Camera-type eye (tissue), 1 donor: ENCODE data around the gene FLOT2. TPM values are rescaled to one million over a fixed set of nuclear protein-coding genes. Genes with fewer than 3 reads are reported as not detected.

Source experiments
- total RNA-seq: library from RNA; depleted of rRNA; stranded (reverse); fragments of >200 nt; gene quantifications from one replicate; pipeline ENCODE4 v1.2.3, GENCODE V29; 2014

FLOT2 gene
- total RNA-seq = 47.6 TPM

DNA sequence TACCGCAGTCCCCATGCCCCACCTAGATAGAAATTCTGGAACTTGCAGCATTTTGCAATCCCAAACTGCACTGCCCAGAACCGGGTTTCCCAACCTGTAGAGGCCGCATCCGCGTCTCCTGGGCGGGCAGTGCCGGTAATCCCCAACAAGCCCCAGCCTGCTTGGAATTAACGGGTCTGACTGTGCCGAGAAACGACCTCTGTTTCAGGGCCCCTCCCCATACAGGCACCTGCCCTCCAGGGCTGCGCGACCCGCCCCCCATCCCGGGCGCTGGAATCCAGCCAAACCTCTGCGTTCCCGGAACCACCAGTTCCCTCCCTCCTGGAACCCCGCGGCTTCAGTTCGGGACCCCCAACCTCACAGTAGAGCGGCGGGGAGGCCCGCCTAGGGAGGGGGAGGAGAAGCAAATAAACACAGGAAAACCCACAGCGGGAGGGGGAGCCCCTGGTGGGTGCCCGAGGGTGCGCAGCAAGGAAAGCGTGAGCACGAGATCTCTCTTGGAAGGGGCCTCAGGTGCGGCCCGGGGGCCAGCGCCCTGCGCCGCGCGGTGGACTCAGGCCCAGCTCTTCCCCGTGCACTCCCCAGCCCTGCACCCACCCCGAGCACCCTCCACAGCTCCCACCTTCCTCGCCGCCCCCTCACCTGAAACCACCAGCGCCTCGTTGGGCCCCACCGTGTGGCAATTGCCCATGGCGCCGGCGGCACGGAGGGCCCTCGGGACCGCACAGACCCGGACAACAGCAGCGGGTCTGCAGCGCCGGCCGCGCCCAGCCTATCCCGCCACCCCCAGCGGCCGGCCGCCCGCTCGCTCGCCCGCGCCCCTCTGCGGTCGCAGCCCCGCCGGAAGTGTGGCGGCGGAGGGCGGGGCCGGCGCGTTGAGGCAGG lies at the start of gene FLOT2:
Gene FLOT2 (minus strand): TSS at position 850 of the 885 bp plus-strand sequence. CDS start 159 bp downstream, at position 691.

DNA sequence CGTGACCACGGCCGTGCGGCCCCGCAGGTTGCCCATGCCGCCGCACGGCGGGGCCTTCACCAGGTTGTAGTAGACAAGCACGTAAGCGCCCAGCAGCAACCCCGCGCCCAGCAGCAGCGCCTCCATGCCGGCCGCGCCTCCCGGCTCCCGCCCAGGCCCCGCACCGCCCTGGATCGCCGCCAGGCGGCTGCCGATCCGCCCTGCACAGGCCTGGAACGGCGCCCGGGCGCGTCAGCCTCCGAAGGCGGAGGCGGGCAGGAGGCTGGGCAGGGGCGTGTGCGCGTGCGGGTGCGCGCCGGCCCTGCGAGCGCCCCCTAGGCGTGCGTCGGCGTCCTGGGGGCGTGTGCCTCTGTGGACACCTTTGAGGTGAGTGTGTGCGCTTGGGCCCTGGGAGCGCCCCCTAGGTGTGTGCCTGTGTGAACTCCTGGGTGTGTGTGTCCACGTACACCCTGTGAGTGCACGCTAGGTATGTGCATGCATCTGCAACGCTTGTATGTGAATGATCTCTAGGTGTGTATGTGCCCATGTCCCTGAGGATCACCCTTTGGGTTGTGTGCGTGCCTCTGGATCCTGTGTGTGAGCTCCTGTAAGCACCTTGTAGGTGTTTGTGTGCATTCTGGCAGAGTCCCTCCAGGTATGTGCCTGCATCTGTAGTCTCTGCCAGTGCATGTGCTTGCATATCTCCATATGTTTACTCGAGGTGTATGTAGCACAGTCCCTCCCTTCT lies 5.4 kb upstream of the FLOT2 start, which contains the start of gene DHRS13:
Gene DHRS13 (minus strand): TSS at position 261 of the 727 bp plus-strand sequence. CDS start 135 bp downstream, at position 126.

DNA sequence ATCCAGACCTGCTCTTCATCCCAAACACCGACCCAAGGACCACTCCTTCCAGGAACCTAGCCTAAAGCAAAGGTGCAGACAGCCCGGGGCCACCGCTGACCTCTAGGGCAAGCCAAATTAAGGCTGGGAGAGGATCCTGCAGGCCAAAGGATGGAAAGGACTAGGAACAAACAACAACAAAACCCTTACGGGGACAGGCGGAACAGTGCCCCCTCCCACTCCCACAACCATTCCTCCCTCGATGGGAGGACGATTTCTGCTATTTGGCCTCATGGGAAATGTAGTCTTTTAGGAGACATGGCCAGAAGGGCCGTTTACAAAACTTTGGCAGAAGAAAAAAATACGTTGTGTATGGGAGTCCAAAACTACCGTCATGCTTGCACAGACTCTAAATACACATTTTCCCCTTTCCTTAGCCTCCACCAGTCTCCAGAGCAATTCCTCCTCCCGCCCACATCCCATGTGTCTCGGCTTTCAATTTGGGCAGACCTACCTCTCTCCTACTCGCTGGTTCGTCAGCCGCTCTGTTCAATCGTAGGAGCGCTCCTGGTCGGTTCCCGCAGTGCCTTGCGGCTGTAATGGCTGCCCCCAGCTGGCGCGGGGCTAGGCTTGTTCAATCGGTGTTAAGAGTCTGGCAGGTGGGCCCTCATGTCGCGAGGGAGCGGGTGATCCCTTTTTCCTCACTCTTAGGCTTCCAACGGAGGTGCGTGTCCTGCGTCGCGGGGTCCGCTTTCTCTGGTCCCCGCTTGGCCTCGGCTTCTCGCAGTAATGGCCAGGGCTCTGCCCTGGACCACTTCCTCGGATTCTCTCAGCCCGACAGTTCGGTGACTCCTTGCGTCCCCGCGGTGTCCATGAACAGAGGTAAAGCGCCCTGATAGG lies 42.8 kb downstream of the FLOT2 start, which contains the start of gene ERAL1:
Gene ERAL1 (plus strand): TSS at position 560 of the 879 bp plus-strand sequence. CDS start 19 bp downstream, at position 579.

GRCh38 chr17:28842282-28843012 lies 55.1 kb downstream of the FLOT2 start, which contains the start of gene FAM222B:
Gene FAM222B, minus strand, starts transcription at chr17:28842790. Its CDS starts 76,123 bp downstream, at chr17:28766667.

Other genes with a start within 250 kb of the FLOT2 start
- 55.7 TPM for gene SDF2, start 235.8 kb downstream of the FLOT2 start, total RNA-seq
- gene SUPT6H, start 235.5 kb downstream of the FLOT2 start, total RNA-seq = 80.0 TPM
- 5.4 TPM for gene PROCA1, start 185.8 kb downstream of the FLOT2 start, total RNA-seq
- 53.9 TPM for gene RAB34, start 179.9 kb downstream of the FLOT2 start, total RNA-seq
- gene RPL23A, start 177.7 kb downstream of the FLOT2 start, total RNA-seq = 234 TPM
- gene TLCD1, start 171.5 kb downstream of the FLOT2 start, total RNA-seq = 1.1 TPM
- 3.1 TPM for gene NEK8, start 168.9 kb downstream of the FLOT2 start, total RNA-seq
- gene TRAF4, start 153.7 kb downstream of the FLOT2 start, total RNA-seq = 28.9 TPM
- gene FAM222B, start 54.9 kb downstream of the FLOT2 start, total RNA-seq = 17.9 TPM
- 32.9 TPM for gene ERAL1, start 42.7 kb downstream of the FLOT2 start, total RNA-seq
- gene DHRS13, start 5.3 kb upstream of the FLOT2 start, total RNA-seq = 23.8 TPM
- 50.6 TPM for gene PHF12, start 53.8 kb upstream of the FLOT2 start, total RNA-seq
- gene SEZ6, start 108.3 kb upstream of the FLOT2 start, total RNA-seq = 21.8 TPM
- gene PIPOX, start 145.4 kb upstream of the FLOT2 start, total RNA-seq = 5.3 TPM